Keratinocyte (primary cell): Measurements from ENCODE around the gene YWHAE.

Source experiments
- EZH2 ChIP-seq: IDR thresholded peaks from one replicate; pipeline ENCODE4 v1.6.1; 2012; ENCODE audit warnings: inconsistent platforms, mild to moderate bottlenecking, low read length, moderate library complexity
- TF ChIP-seq, protein P1 (sequence below), 3 experiments: IDR thresholded peaks in 1 of 3; conservative IDR thresholded peaks in 1 of 3; optimal IDR thresholded peaks in 1 of 3; 2 replicates in 2 of 3; 3 replicates in 1 of 3; pipeline versions ENCODE3 to v1.5.1; 2011; ENCODE audit warnings: low read length in 3 of 3, mild to moderate bottlenecking in 3 of 3, moderate library complexity in 2 of 3, control low read depth in 1 of 3, inconsistent platforms in 1 of 3; ENCODE audit not compliant: insufficient read depth in 2 of 3; ENCODE audit errors: extremely low read depth in 1 of 3

GRCh38 chr17:1365445-1366039 is 34.5 kb downstream of the YWHAE start:
- TF ChIP-seq, protein P1, sequence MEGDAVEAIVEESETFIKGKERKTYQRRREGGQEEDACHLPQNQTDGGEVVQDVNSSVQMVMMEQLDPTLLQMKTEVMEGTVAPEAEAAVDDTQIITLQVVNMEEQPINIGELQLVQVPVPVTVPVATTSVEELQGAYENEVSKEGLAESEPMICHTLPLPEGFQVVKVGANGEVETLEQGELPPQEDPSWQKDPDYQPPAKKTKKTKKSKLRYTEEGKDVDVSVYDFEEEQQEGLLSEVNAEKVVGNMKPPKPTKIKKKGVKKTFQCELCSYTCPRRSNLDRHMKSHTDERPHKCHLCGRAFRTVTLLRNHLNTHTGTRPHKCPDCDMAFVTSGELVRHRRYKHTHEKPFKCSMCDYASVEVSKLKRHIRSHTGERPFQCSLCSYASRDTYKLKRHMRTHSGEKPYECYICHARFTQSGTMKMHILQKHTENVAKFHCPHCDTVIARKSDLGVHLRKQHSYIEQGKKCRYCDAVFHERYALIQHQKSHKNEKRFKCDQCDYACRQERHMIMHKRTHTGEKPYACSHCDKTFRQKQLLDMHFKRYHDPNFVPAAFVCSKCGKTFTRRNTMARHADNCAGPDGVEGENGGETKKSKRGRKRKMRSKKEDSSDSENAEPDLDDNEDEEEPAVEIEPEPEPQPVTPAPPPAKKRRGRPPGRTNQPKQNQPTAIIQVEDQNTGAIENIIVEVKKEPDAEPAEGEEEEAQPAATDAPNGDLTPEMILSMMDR (optimal IDR thresholded peaks at IDR 0.05 in 1 of 3, IDR thresholded peaks at IDR 0.05 in 1 of 3, conservative IDR thresholded peaks at IDR 0.05 in 1 of 3; ENCODE audit: extremely low read depth in 1 of 3, insufficient read depth in 2 of 3, low read length in 3 of 3) = peak; percentile 70 to 86 (median 77)
- no peak for TF ChIP-seq EZH2
